ENCODE data around the gene ALG1. TPM values are rescaled to one million over a fixed set of nuclear protein-coding genes. Genes with fewer than 3 reads are reported as not detected.
"Not testable (repeated sequence)": the region's sequence is repeated elsewhere in the genome, so short reads cannot be mapped to it uniquely, and the experiment has no call there.

ALG1 gene
- total RNA-seq, 2 donors from 2014 or later, result 10.5 to 14.3 TPM

DNA sequence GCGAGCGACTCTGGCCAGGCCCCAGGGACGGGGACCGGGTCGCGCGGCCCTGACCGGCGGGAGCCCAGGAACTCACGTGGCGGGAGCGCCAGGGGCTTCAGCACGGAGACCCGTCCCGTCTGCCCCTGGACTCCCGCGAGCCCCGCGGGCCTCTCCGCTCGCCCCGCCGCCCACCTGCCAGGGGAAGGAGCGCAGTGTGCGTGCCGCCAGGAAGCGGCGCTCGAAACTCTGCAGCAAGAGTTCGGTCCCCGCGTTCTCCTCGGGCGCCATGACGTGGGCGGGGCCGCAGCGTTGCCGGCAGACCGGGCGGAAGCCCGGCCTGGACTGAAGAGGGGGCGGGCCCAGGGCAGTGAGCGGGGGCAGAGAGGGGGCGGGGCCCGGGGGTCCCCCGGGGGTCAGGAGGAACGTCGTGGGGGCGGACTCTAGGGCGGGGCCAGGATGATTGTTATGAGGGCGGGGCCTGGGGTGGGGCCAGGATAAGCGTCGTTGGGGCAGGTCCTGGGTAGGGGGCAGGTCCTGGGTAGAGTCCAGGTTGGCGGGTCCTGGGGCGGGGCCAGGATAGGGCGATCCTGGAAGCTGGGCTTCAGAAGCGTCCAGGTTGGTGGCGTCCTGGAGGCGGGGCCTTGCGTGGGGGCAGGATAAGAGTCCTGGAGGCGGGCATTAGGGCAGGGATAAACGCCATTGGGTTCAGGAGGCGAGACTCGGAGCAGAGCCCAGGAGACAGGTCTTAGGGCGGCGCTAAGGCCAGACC is 26.0 kb downstream of the ALG1 start, which contains the start of gene EEF2KMT:
Gene EEF2KMT, minus strand, starts transcription at position 326 of the 751 bp plus-strand sequence. Its CDS starts 56 bp downstream, at position 270.
- not testable (repeated sequence) for H3K27me3 ChIP-seq, H3K36me3 ChIP-seq, H3K4me1 ChIP-seq, H3K9me3 ChIP-seq
- DNase-seq (ENCODE audit: low spot score), result peak; percentile 99
- peak within 1 kb of the TSS; percentile 84 to 85 for H3K27ac ChIP-seq
- peak within 1 kb of the TSS; percentile 85 to 90 for H3K4me3 ChIP-seq

DNA sequence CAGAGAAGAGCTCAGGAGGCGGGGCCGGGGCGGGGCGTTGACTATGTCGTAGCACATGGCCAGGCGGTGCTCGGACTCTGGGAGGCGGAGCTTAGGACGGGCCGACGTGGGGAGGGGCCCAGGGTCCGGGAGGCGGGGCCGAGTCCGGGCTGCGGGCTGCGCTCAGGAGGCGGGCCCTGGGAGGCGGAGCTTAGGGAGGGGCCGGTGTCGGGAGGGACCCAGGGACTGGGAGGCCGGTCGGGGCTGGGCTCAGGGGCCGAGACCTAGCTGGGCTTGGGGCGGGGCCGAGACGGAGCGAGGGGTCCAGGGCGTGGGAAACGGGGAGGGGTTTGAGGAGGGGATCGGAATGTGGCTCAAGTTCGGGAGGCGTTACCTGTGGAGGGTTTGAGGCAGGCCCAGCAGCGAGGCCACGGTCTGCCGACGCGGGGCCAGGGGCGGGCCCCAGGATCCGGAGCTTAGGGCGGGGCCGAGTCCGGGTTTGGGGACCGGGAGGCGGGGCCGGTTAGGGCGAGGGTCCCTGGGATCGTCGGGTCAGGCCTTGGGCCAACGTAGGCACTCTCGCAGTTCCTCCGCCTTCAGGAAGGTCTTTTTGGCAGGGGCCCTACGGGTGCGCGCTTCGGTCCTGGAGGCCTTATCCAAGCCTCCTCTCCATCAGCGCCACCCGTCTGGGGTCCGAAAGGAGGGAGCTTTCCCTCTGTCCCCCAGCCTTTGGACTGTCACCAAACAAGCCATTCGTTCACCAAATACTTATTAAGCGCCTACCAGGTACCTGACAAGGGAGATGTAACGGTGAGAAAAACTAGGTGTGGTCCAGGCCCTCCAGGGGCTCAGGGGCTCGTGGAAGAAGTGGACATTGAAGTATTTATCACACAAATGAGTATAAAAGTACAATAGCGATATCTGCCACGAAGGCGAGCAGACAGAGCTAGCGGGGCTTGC is 26.8 kb downstream of the ALG1 start:
- not testable (repeated sequence) for H3K4me1 ChIP-seq, H3K9me3 ChIP-seq, H3K27me3 ChIP-seq, H3K36me3 ChIP-seq
- peak; percentile 67 for DNase-seq (ENCODE audit: low spot score)
- Histone ChIP-seq H3K4me3 (peak overlapping the region; percentile 85 to 90), H3K27ac (peak overlapping the region; percentile 84 to 85)

DNA sequence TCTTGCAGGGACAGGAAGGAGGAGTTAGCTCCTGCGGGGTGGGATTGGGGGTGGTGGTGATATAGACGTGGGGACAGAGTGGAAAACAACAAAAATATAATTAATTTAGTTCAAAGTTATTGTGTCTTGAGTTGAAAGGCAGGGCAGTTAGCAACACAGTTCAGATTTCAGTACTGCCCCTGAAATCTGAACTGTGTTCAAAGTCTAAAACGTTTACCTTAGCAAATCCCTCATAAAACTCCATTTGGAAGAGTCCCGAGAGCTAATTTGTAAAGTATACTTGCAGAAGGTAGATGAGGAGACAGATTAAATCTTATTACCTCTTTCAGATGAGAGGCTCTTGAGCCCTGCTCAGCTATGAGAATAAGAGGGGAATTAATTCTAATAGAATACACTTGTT is 27.5 kb downstream of the ALG1 start:
- H3K4me3 ChIP-seq, result peak overlapping the region in 1 of 2 donors; percentile 90
- not testable (repeated sequence) for DNase-seq (ENCODE audit: low spot score); H3K36me3 ChIP-seq; H3K27me3 ChIP-seq; H3K4me1 ChIP-seq; H3K9me3 ChIP-seq
- peak overlapping the region in 1 of 2 donors; percentile 85 for H3K27ac ChIP-seq

DNA sequence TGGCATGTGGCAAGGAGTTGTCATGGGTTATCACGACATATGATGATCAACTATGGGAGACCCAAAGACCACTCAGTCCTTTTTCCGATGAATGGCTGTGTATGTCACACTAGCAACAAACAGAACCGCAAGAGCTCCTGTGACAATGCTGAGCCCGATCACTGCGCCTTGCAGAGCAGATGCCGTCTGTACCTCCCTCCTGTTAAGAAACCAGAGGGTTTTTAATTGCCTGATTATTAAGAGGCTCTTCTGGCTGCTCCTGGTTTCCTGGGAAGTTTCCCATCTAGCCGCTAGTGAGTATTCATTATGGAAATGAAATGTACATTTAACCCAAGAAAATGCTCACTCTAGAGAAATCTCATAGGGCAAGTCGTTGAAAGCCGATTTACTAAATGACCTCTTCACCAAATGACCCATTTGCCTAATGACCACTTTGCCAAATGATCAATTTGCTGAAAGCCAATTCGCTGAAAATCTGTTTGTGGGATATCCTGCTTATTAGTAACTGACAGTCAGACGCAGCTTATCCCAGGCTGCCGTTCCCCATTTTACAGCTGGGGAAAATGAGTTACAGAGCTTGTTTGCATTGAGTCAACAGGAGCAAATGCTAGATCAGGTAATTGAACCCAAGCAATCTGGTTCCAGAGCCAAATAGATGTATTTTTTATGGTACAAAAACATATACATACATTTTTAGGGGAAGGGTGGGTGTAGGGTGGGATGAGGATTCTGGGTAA is 31.8 kb downstream of the ALG1 start:
- H3K27me3 ChIP-seq; H3K36me3 ChIP-seq; DNase-seq (ENCODE audit: low spot score); H3K27ac ChIP-seq; H3K4me3 ChIP-seq; H3K9me3 ChIP-seq; H3K4me1 ChIP-seq: not testable (repeated sequence)

DNA sequence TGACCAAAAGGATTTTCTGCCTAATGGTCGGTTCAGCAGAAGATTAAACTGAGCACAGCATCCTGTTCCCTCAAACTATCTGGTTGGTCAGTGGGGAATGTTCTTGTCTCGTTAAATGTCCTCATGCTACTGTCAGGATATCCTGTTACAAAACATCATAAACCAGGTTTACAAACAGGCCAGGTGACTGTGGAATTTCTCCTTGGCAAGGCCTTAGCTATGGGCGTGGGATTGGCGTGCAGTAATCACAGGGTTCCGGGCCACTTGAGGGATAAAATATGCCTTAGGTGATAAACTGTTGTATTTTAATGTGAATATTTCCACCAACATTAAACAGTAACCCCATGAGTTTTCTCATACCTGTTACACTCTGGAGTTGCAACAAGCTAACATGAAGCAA is 33.4 kb downstream of the ALG1 start:
- not testable (repeated sequence) for H3K27me3 ChIP-seq

DNA sequence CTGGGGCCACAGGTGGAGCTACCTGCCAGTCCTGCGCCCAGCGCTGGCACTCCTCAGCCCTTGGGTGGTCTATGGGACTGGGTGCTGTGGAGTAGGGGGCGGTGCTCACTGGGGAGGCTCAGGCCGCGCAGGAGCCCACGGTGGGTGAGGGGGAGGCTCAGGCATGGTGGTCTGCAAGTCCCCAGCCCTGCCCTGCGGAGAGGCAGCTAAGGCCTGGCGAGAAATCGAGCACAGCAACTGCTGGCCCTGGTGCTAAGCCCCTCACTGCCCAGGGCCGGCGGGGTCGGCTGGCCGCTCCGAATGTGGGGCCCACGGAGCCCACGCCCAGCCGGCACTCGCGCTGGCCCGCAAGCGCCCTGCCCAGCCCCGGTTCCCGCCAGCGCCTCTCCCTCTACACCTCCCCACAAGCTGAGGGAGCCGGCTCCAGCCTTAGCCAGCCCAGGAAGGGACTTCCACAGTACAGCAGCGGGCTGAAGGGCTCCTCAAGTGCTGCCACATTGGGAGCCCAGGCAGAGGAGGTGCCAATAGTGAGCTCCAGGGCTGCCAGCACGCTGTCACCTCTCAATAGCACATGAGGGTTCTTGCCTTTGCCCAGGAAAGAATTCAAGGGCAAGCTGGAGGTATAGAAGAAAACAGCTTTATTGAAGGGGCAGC is 37.0 kb downstream of the ALG1 start:
- Histone ChIP-seq H3K36me3 (no peaks in the 10 kb centered on the region), H3K27me3 (no peaks in the 10 kb centered on the region), H3K4me3 (no peak overlapping the region), H3K27ac (no peak overlapping the region), H3K4me1 (no peaks in the 10 kb centered on the region), H3K9me3 (no peaks in the 10 kb centered on the region)
- no peak for DNase-seq (ENCODE audit: low spot score)
- TF ChIP-seq, protein P1, sequence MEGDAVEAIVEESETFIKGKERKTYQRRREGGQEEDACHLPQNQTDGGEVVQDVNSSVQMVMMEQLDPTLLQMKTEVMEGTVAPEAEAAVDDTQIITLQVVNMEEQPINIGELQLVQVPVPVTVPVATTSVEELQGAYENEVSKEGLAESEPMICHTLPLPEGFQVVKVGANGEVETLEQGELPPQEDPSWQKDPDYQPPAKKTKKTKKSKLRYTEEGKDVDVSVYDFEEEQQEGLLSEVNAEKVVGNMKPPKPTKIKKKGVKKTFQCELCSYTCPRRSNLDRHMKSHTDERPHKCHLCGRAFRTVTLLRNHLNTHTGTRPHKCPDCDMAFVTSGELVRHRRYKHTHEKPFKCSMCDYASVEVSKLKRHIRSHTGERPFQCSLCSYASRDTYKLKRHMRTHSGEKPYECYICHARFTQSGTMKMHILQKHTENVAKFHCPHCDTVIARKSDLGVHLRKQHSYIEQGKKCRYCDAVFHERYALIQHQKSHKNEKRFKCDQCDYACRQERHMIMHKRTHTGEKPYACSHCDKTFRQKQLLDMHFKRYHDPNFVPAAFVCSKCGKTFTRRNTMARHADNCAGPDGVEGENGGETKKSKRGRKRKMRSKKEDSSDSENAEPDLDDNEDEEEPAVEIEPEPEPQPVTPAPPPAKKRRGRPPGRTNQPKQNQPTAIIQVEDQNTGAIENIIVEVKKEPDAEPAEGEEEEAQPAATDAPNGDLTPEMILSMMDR (IDR thresholded peaks at IDR 0.05), result no peak

More for the DNA sequence above, 33.4 kb downstream of the ALG1 start:
- H3K4me3 ChIP-seq; H3K36me3 ChIP-seq; H3K27ac ChIP-seq; H3K9me3 ChIP-seq; H3K4me1 ChIP-seq; DNase-seq (ENCODE audit: low spot score): not testable (repeated sequence)

DNA sequence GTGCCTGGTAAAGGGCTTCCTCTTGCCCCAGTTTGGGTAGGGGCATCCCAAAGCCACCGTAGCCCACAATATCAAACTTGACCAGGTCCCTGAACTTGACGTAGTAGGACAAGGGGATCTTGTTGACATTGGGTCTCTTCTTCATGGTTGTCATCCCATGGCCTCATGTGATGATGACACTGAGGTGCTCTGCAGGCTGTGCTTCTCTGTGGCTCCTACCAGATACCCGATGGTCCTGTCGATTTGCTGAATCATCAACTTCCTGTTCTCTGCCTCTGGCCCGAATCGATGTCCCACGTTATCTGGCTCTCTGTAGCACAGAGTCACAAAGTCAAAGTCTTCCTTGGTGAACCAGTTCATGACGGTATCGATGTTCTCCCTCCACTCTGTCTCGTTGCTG is 39.3 kb downstream of the ALG1 start:
- not testable (repeated sequence) for H3K4me3 ChIP-seq; H3K36me3 ChIP-seq; DNase-seq (ENCODE audit: low spot score); H3K4me1 ChIP-seq; H3K27ac ChIP-seq; H3K27me3 ChIP-seq; H3K9me3 ChIP-seq

DNA sequence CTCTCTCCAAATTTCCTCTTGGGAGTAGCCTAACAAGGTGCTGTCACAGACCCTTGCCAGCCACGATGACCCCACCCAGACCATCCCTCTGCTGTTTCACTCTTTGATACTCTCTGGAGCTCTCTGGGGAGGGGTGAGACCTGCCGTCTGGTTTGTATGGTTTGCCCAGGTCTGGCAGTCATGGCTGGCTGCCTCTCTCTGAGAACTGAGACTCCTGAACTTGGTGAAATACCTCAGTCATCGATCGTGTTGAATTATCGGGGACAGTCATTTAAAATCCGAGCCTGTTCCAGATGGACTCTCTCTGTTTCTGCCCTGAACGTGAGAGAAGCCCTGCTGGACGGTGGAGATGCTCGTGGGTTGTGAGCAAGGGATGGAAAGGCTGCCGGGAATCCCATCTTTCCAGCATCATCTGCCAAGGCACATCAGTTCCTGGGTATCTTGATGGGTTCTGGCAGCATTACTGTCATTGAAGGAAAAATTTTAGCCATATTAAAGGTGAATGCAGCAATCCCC is 45.2 kb downstream of the ALG1 start:
- not testable (repeated sequence) for H3K9me3 ChIP-seq; H3K4me1 ChIP-seq; DNase-seq (ENCODE audit: low spot score); H3K27me3 ChIP-seq; H3K36me3 ChIP-seq; H3K27ac ChIP-seq
- H3K4me3 ChIP-seq, result peak overlapping the region in 1 of 2 donors; percentile 35

DNA sequence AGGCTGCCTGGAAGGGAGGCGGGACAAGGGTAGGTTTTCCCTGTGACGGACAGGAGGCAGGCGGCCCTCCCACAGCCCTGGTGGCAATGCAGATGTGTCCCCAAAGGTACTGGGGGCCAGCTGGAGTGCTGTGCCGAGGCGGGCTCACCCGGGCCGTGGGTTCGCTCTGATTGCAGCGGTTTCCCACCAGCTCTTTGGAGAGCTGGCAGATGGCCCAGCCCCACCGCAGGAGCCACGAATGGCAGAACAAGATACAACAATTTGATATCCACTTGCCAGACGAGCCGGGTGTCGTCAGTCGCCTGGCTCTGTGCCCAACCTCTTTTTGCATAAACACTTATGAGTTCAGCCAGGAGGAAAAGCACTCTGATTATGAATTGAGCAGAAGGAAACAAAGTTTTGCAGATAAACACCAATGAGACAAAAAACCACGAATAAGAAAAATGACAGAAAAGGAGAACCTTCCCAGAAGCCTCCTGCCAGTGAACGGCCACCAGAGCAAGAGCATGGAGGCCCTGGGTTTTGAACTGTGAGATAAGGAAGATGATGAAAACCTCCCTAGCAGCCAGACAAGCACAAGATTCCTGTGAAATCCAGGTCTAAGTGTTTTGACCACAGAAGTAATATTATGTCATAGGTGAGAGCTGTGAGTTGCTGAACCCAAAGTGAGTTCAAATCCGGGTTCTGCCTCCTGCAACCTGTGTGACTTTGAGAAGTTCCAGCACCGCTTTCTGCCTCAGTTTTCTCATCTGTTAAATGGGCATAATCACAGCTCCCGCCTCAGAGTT is 45.9 kb downstream of the ALG1 start:
- H3K9me3 ChIP-seq, H3K4me1 ChIP-seq, H3K27ac ChIP-seq, H3K27me3 ChIP-seq, H3K36me3 ChIP-seq: not testable (repeated sequence)
- DNase-seq (ENCODE audit: low spot score), result peak; percentile 64
- peak overlapping the region in 1 of 2 donors; percentile 35 for H3K4me3 ChIP-seq

DNA sequence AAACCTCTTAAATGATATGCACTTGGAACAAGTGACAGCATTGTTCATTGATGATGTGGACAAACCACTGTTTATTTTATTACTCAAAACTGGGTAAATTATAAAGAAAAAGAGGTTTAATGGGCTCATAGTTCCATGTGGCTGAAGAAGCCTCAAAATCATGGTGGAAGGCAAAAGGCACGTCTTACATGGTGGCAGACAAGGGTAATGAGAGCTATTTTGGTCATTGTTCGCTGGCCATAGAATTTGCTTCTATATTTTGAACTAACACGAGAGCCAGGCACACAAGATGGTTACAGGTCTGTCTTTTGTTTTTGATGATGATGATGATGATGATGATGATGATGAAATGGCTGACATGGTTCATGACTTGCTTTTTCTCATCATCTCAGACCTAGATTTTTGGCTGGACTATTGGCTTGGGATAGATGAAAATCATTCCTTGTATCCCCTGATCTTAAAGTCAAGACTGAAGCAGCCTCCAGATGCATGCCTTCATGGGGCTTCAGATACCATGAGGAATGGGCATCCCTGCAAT is 59.9 kb downstream of the ALG1 start:
- H3K27me3 ChIP-seq; DNase-seq (ENCODE audit: low spot score); H3K4me3 ChIP-seq; H3K9me3 ChIP-seq; H3K4me1 ChIP-seq; H3K36me3 ChIP-seq; H3K27ac ChIP-seq: not testable (repeated sequence)

DNA sequence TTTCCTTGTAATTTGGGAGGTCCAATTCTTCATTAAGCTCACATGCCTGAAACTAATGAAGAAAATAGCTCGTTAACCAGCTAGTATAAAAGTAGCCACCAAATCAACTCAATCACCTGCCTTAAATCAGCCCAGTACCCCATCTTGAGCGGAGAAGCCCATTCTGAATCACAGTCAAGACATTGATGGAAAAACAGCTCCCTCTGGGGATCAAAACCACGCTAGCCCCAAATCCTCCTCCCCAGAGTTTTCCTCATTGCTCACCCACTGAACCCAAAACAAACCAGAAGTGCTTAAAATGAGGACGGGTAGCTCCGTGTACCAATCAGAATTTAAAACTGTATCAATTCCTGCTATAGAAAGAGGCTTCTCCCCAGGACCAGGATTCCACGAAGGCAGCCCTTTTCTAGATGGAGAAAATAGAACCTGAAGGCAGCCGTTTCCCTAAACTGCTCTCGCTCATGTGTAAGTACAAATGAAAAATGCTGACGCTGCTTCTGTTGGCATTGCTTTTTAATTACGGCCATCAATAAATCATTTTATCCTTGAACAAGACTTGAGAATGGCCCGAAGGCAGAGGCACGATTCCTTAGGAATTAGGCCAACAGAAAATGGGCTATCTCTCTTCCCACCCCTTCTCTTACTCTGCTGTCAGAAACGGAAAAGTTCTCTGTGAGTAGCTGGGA is 61.4 kb downstream of the ALG1 start:
- H3K27me3 ChIP-seq; H3K9me3 ChIP-seq; DNase-seq (ENCODE audit: low spot score); H3K4me1 ChIP-seq; H3K36me3 ChIP-seq; H3K4me3 ChIP-seq; H3K27ac ChIP-seq: not testable (repeated sequence)
